ENCODE measurements around the gene ZBED5.
"Not testable (repeated sequence)": the region's sequence is repeated elsewhere in the genome, so short reads cannot be mapped to it uniquely, and the experiment has no call there.

Gene ZBED5

GRCh38 chr11:10838083-10838482 is 19.8 kb downstream of the ZBED5 start:
- DNase-seq (ENCODE audit: low read depth), result no peak

GRCh38 chr11:10836884-10837283 is 21.0 kb downstream of the ZBED5 start:
- not testable (repeated sequence) for DNase-seq (ENCODE audit: low read depth)

- DNase-seq (ENCODE audit: low read depth), result no peak
Measured at GRCh38 chr11:10829139-10829538, 28.7 kb downstream of the ZBED5 start.

GRCh38 chr11:10828402-10828801 is 29.5 kb downstream of the ZBED5 start:
- no peak for DNase-seq (ENCODE audit: low read depth)

GRCh38 chr11:10824888-10825287 is 33.0 kb downstream of the ZBED5 start:
- DNase-seq (ENCODE audit: low read depth), result no peak

GRCh38 chr11:10823152-10823579 is 34.7 kb downstream of the ZBED5 start:
- DNase-seq (ENCODE audit: low read depth), result no peak

GRCh38 chr11:10822491-10822890 is 35.4 kb downstream of the ZBED5 start:
- not testable (repeated sequence) for DNase-seq (ENCODE audit: low read depth)

GRCh38 chr11:10818594-10818993 is 39.3 kb downstream of the ZBED5 start:
- no peak for DNase-seq (ENCODE audit: low read depth)

GRCh38 chr11:10813945-10814344 is 43.9 kb downstream of the ZBED5 start:
- DNase-seq (ENCODE audit: low read depth), result no peak

GRCh38 chr11:10809373-10810160 is 48.3 kb downstream of the ZBED5 start:
- DNase-seq (ENCODE audit: low read depth), result peak; percentile 17

GRCh38 chr11:10808553-10809372 is 49.1 kb downstream of the ZBED5 start, which contains the start of gene EIF4G2:
EIF4G2 (minus strand) TSS chr11:10808926.
- peak; percentile 97 for DNase-seq (ENCODE audit: low read depth)

- DNase-seq (ENCODE audit: low read depth), result no peak
Measured at GRCh38 chr11:10808235-10808552, 49.7 kb downstream of the ZBED5 start.

- DNase-seq (ENCODE audit: low read depth), result peak; percentile 23
Measured at GRCh38 chr11:10807493-10808234, 50.2 kb downstream of the ZBED5 start.

- DNase-seq (ENCODE audit: low read depth), result no peak
Measured at GRCh38 chr11:10806206-10806605, 51.6 kb downstream of the ZBED5 start.

GRCh38 chr11:10805741-10806140 is 52.1 kb downstream of the ZBED5 start:
- DNase-seq (ENCODE audit: low read depth), result no peak

GRCh38 chr11:10803676-10804075 is 54.2 kb downstream of the ZBED5 start:
- DNase-seq (ENCODE audit: low read depth), result no peak

Measured in T-helper 22 cell (primary cell).